Naive thymus-derived CD4-positive, alpha-beta T cell (primary cell): ENCODE measurements around the gene MGA. TPM values are rescaled to one million over a fixed set of nuclear protein-coding genes. Genes with fewer than 3 reads are reported as not detected.
A peak's percentile ranks its signal among the peaks of the same experiment; 100 is the strongest.

Experiments
- ATAC-seq: fragments of 150-1000 bp; cut with Tn5 transposase; 2 replicates; pipeline ENCODE4 v1.10.0; 2021; ENCODE audit warnings: mild to moderate bottlenecking, moderate library complexity
- CTCF ChIA-PET: fragments of 350-600 bp; sonication (Branson Sonifier 250); formaldehyde crosslinking; loops from one replicate; lab custom pipeline; 2021; ENCODE audit warnings: antibody characterized with exemption; lab: Charles Lee
- POLR2A ChIA-PET: fragments of 350-600 bp; sonication (Branson Sonifier 250); formaldehyde crosslinking; loops from one replicate; lab custom pipeline; 2021; ENCODE audit warnings: antibody characterized with exemption, inconsistent platforms; lab: Charles Lee
- DNase-seq, 9 donors: peaks; one replicate each; pipeline versions ENCODE4 v3.0.0 to v3.0.0-alpha.2; 2020 to 2022; ENCODE audit warnings: mixed read lengths in 1 of 9
- H3K27ac ChIP-seq: one replicate; pipeline ENCODE4 v1.7.0; 2013; ENCODE audit warnings: mild to moderate bottlenecking, low read depth, low read length, moderate library complexity
- H3K27me3 ChIP-seq, 2 donors: one replicate each; pipeline ENCODE4 v1.7.0; 2013; ENCODE audit warnings: low read length in 2 of 2, mild to moderate bottlenecking in 2 of 2, moderate library complexity in 2 of 2; ENCODE audit not compliant: control insufficient read depth in 2 of 2, insufficient read depth in 2 of 2
- H3K36me3 ChIP-seq, 3 experiments: 1 replicate in 2 of 3; 2 replicates in 1 of 3; pipeline ENCODE4 v1.7.0; 2013; ENCODE audit warnings: low read length in 3 of 3, mild to moderate bottlenecking in 3 of 3, moderate library complexity in 1 of 3; ENCODE audit not compliant: insufficient read depth in 3 of 3, control insufficient read depth in 2 of 3
- H3K4me1 ChIP-seq, 2 donors: one replicate each; pipeline ENCODE4 v1.7.0; 2013; ENCODE audit warnings: low read length in 2 of 2, mild to moderate bottlenecking in 2 of 2, moderate library complexity in 1 of 2; ENCODE audit not compliant: control insufficient read depth in 2 of 2, insufficient read depth in 2 of 2
- H3K4me3 ChIP-seq: 2 replicates; pipeline ENCODE4 v1.7.0; 2013; ENCODE audit warnings: mild to moderate bottlenecking, low read length
- H3K9me3 ChIP-seq, 3 experiments: 1 replicate in 2 of 3; 2 replicates in 1 of 3; pipeline ENCODE4 v1.7.0; 2013; ENCODE audit warnings: low read length in 3 of 3; ENCODE audit not compliant: control insufficient read depth in 2 of 3
- H3K27ac Mint-ChIP-seq, 9 donors: one replicate each; pipeline ENCODE4 v1.8.0; 2020 to 2022; ENCODE audit warnings: mixed read lengths in 9 of 9, mild to moderate bottlenecking in 8 of 9, moderate library complexity in 5 of 9, inconsistent platforms in 2 of 9
- H3K27me3 Mint-ChIP-seq, 5 donors: one replicate each; pipeline ENCODE4 v1.8.0; 2021 to 2022; ENCODE audit warnings: mixed read lengths in 5 of 5, mild to moderate bottlenecking in 1 of 5
- H3K36me3 Mint-ChIP-seq, 5 donors: one replicate each; pipeline ENCODE4 v1.8.0; 2020 to 2022; ENCODE audit warnings: mixed read lengths in 5 of 5, mild to moderate bottlenecking in 3 of 5, inconsistent platforms in 1 of 5
- H3K4me1 Mint-ChIP-seq, 7 donors: one replicate each; pipeline ENCODE4 v1.8.0; 2020 to 2022; ENCODE audit warnings: mixed read lengths in 7 of 7, mild to moderate bottlenecking in 3 of 7, inconsistent platforms in 1 of 7
- H3K4me3 Mint-ChIP-seq, 10 donors: one replicate each; pipeline ENCODE4 v1.8.0; 2020 to 2022; ENCODE audit warnings: mild to moderate bottlenecking in 10 of 10, mixed read lengths in 10 of 10, moderate library complexity in 6 of 10, inconsistent platforms in 2 of 10
- H3K9me3 Mint-ChIP-seq, 11 donors: one replicate each; pipeline ENCODE4 v1.8.0; 2020 to 2022; ENCODE audit warnings: mixed read lengths in 11 of 11, mild to moderate bottlenecking in 4 of 11, inconsistent platforms in 1 of 11, moderate library complexity in 1 of 11
- intact Hi-C, 2 donors: fragments of 100-400 bp; cut with micrococcal nuclease; formaldehyde crosslinking; loops; one replicate each; pipeline ENCODE4 v1.15.1; 2023
- polyA plus RNA-seq, 2 donors: library from polyadenylated mRNA; unstranded; fragments of 300-500 nt; fragmentation: Illumina TruSeq; gene quantifications; one replicate each; pipeline ENCODE4 v1.2.3, GENCODE V29; 2021
- total RNA-seq, 6 experiments: library from RNA in 5 of 6; stranded (reverse) in 5 of 6; gene quantifications; 1 replicate in 5 of 6; 2 replicates in 1 of 6; pipeline ENCODE4 v1.2.3 and lab custom pipeline; 2021 to 2026

The MGA gene
- total and polyA plus RNA-seq, 7 experiments from 2014 or later, result 12.7 to 73.8 (median 46.9) TPM

DNA sequence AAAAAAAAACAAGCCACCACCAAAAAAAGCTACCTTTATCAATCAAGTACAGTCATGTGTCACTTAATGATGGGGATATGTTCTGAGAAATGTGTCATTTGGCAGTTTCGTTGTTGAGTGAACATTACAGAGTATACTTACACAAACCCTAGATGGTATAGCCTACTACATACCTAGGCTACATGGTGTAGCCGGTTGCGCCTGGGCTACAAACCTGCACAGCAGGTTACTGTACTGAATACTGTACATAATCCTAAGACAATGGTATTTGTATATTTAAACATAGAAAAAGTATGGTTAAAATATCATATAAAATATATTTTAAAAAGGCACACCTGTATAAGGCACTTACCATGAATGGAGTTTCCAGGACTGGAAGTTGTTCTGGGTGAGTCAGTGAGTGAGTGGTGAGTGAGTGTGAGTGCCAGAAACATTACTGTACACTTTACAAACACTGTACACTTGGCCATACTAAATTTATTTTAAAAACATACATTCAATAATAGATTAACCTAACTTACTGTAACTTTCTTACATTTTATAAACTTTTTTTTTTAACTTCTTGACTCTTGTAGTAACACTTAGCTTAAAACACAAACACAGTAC lies 141.7 kb downstream of the MGA start:
- peaks cover 0 to 23% (median 0%) of the 10 kb centered on the region in 3 experiments for H3K36me3 ChIP-seq
- no peaks in the 10 kb centered on the region for H3K4me1 ChIP-seq
- no peak overlapping the region for H3K4me3 Mint-ChIP-seq
- no peaks in the 10 kb centered on the region for H3K27me3 Mint-ChIP-seq
- no peaks in the 10 kb centered on the region for H3K9me3 ChIP-seq
- no peak for DNase-seq
- peaks cover 0 to 24% (median 11%) of the 10 kb centered on the region in 5 donors for H3K36me3 Mint-ChIP-seq
- intact Hi-C loops, result no loop called here
- ATAC-seq, result no peak
- ChIA-PET CTCF (interaction anchor here (0.5 to 2.2 kb wide), 3 partner anchors 25 to 181 kb away, joined by 3 to 5 read pairs (median 4); no protein-coding TSS in a partner anchor), POLR2A (interaction anchor here (1.1 to 1.8 kb wide), 4 partner anchors 10 to 32 kb away, joined by 3 to 6 read pairs (median 4); partner anchors contain the start of gene MAPKBP1)
- H3K4me3 ChIP-seq, result no peak overlapping the region
- peaks cover 8 to 21% (median 14%) of the 10 kb centered on the region in 7 donors for H3K4me1 Mint-ChIP-seq
- no peak overlapping the region for H3K27ac ChIP-seq
- no peaks in the 10 kb centered on the region for H3K9me3 Mint-ChIP-seq
- peak overlapping the region in 1 of 9 donors; percentile 14 for H3K27ac Mint-ChIP-seq
- H3K27me3 ChIP-seq, result no peaks in the 10 kb centered on the region

DNA sequence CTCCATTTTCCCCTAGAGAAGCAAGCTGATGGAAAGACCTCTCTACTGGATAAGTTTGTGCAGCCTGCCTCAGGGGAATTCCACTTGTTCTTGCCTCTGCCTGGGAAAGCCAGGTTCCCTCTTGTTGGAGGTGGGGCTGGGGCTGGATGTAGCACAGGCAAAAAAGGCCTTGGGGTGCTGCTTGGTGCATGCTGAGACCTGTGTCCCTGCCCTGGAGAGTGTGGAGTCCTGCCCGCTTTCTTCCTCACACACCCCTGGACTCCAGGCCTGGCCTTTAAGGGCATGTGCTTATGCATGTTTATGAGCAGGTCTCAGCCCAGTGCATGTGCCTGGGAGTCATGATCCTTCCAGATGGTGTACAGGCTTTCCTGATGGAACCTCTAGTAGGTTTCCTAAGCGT lies 144.2 kb downstream of the MGA start:
- intact Hi-C loops, result no loop called here
- Mint-ChIP-seq H3K27me3 (no peaks in the 10 kb centered on the region), H3K4me3 (no peak overlapping the region), H3K9me3 (no peaks in the 10 kb centered on the region), H3K4me1 (peaks cover 8 to 15% (median 10%) of the 10 kb centered on the region in 7 donors), H3K27ac (peak overlapping the region in 8 of 9 donors; percentile 75 to 93 (median 86)), H3K36me3 (peaks cover 0 to 24% (median 11%) of the 10 kb centered on the region in 5 donors)
- ChIA-PET POLR2A (no interaction called here), CTCF (interaction anchor here (2.2 kb wide), 1 partner anchor 27 kb away, joined by 5 read pairs; no protein-coding TSS in a partner anchor)
- DNase-seq (no peak), ATAC-seq (peak; percentile 24)
- Histone ChIP-seq H3K27me3 (no peaks in the 10 kb centered on the region), H3K4me3 (no peak overlapping the region), H3K4me1 (no peaks in the 10 kb centered on the region), H3K9me3 (no peaks in the 10 kb centered on the region), H3K36me3 (peaks cover 0 to 17% (median 0%) of the 10 kb centered on the region in 3 experiments), H3K27ac (no peak overlapping the region)

DNA sequence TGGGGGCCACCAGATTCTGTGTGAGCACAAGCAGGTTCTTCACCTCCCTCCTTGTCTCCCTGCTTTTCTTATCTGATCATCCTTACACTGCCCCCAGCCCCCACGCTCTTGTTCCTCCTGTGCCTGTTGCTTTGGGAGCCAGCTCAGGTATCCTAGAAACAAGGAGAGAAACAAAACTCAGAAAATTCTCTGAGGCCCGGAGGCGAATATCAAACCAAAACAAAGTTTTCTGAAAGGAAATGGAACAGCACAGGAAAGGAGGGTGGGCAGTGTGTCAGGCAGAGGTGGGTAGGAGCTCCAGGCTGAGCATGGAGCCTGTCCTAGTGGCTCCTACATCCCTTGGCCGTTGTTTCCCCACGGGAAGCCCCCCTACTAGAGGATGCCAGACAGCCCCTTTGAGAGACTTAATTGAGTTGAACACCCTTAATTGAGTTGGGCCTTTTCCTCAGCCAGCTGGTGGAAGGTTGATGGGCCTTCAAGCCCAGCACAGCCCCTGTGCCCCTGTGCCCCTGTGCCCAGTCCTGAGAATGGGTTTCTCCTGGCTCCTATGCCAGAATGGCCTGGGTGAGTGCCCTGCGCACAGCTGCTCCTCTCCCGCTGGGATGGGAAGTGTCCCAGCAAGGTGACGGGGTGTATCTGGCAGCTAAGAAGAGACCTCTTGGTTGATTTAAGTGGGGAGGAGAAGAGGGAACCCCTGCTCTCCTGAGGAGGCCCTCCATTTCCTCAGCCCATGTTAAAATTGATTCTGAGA lies 144.9 kb downstream of the MGA start:
- H3K27ac Mint-ChIP-seq, result peak overlapping the region; percentile 75 to 93 (median 86)
- DNase-seq, result no peak
- POLR2A ChIA-PET, result interaction anchor here (0.6 kb wide), 1 partner anchor 118 kb away, joined by 3 read pairs; no protein-coding TSS in a partner anchor
- peak overlapping the region in 6 of 10 donors; percentile 4 to 66 (median 21) for H3K4me3 Mint-ChIP-seq
- intact Hi-C loops, result no loop called here
- no peak for ATAC-seq
- no peaks in the 10 kb centered on the region for H3K27me3 Mint-ChIP-seq
- no peaks in the 10 kb centered on the region for H3K9me3 ChIP-seq
- H3K36me3 Mint-ChIP-seq, result peaks cover 0 to 17% (median 9%) of the 10 kb centered on the region in 5 donors
- H3K4me1 ChIP-seq, result no peaks in the 10 kb centered on the region
- H3K36me3 ChIP-seq, result peaks cover 0 to 11% (median 0%) of the 10 kb centered on the region in 3 experiments
- no peaks in the 10 kb centered on the region for H3K9me3 Mint-ChIP-seq
- no peak overlapping the region for H3K27ac ChIP-seq
- CTCF ChIA-PET, result interaction anchor here (1.1 to 1.6 kb wide), 2 partner anchors 28 to 100 kb away, joined by 3 to 4 read pairs; no protein-coding TSS in a partner anchor
- no peak overlapping the region for H3K4me3 ChIP-seq
- no peaks in the 10 kb centered on the region for H3K27me3 ChIP-seq
- H3K4me1 Mint-ChIP-seq, result peaks cover 9 to 19% (median 14%) of the 10 kb centered on the region in 7 donors

DNA sequence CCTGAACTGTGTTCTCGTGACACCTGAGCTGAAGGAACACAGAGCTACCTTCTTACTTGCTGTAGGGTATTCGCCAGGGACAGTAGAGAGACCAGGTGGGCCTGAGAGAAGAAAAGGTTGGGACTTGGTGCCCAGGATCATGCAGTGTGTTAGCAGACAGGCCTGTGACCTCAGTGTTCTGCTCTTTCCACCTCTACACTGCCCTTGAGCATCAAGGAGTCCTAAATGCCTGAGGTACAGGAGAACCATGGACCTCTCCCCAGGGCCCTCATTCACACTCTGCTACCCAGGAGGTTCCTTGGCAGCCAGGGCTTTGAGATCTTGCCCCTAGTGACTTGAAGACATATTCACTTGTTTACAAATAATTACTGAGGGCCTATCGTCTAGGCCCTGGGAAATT lies 145.5 kb downstream of the MGA start:
- ATAC-seq (no peak), DNase-seq (no peak)
- H3K27ac ChIP-seq, result no peak overlapping the region
- H3K27me3 ChIP-seq, result no peaks in the 10 kb centered on the region
- H3K36me3 ChIP-seq, result peaks cover 0 to 6% (median 0%) of the 10 kb centered on the region in 3 experiments
- H3K9me3 ChIP-seq, result no peaks in the 10 kb centered on the region
- no peak overlapping the region for H3K4me3 ChIP-seq
- Mint-ChIP-seq H3K27ac (peak overlapping the region in 6 of 9 donors; percentile 14 to 64 (median 48)), H3K27me3 (no peaks in the 10 kb centered on the region), H3K9me3 (no peaks in the 10 kb centered on the region), H3K36me3 (peaks cover 0 to 11% (median 5%) of the 10 kb centered on the region in 5 donors), H3K4me1 (peaks cover 9 to 21% (median 16%) of the 10 kb centered on the region in 7 donors), H3K4me3 (no peak overlapping the region)
- no peaks in the 10 kb centered on the region for H3K4me1 ChIP-seq
- POLR2A ChIA-PET, result interaction anchor here (0.6 kb wide), 1 partner anchor 119 kb away, joined by 3 read pairs; no protein-coding TSS in a partner anchor
- CTCF ChIA-PET, result interaction anchor here (1.1 to 1.6 kb wide), 2 partner anchors 28 to 99 kb away, joined by 3 to 4 read pairs; no protein-coding TSS in a partner anchor
- intact Hi-C loops, result no loop called here

DNA sequence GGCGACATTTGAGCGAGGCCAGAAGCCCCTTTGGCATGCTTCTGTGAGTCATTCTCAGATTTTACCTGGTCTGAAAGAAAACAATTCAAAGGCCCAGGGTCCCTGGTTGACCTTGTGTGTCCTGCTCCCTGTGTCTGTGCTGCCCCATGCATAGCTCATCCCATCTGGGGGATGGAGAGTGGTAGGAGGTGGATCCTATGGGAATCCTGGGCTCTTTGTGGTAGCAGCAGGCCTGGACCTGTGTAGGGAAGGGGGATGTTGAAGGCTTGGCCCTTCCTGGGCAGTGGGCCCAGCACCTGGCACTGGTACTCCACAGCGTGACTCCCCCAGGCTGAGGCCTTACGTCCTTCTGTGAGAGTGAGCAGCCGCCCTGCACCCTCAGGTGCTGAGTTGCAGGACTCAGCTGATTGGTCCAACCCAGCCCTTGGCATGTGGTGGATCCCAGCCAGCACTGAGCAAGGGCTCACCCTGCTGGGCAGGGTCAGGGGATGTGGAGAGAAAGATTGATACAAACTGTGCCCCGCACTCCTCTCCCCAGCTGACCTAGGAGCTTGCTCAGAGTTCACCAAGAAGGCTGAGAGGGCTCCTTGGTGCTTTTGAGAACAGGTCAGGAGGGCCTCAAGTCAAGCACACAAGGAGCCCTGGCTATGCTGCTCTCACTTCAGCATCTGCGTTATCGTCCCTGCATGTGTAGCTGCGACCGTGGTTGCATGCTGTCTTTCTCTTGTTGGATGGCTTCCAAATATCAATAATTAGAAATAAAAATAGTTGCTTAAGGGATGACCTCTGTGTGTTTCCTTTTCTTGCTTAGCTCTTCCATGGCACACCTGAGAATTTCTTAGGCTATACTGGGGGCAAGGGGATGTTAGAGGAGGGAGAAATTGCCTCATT lies 146.3 kb downstream of the MGA start:
- Histone ChIP-seq H3K36me3 (no peaks in the 10 kb centered on the region), H3K9me3 (no peaks in the 10 kb centered on the region), H3K4me1 (no peaks in the 10 kb centered on the region), H3K4me3 (no peak overlapping the region), H3K27me3 (no peaks in the 10 kb centered on the region), H3K27ac (no peak overlapping the region)
- ChIA-PET POLR2A (interaction anchor here (1.0 to 1.1 kb wide), 2 partner anchors 31 to 32 kb away, joined by 3 read pairs; partner anchors contain the start of gene MAPKBP1), CTCF (interaction anchor here (0.8 to 1.6 kb wide), 2 partner anchors 33 to 98 kb away, joined by 4 to 6 read pairs; partner anchors contain the start of gene MAPKBP1)
- peak overlapping the region in 4 of 9 donors; percentile 44 to 91 (median 54) for H3K27ac Mint-ChIP-seq
- ATAC-seq, result no peak
- H3K36me3 Mint-ChIP-seq, result peaks cover 0 to 5% (median 0%) of the 10 kb centered on the region in 5 donors
- no peak for DNase-seq
- intact Hi-C loops, result no loop called here
- H3K4me1 Mint-ChIP-seq, result peaks cover 13 to 29% (median 20%) of the 10 kb centered on the region in 7 donors
- no peaks in the 10 kb centered on the region for H3K9me3 Mint-ChIP-seq
- no peaks in the 10 kb centered on the region for H3K27me3 Mint-ChIP-seq
- no peak overlapping the region for H3K4me3 Mint-ChIP-seq
